Measurements from ENCODE around the gene ARVCF. TPM values are rescaled to one million over a fixed set of nuclear protein-coding genes. Genes with fewer than 3 reads are reported as not detected.

Gene ARVCF
- total RNA-seq, 1 experiment from 2014 or later: 12.0 TPM

DNA sequence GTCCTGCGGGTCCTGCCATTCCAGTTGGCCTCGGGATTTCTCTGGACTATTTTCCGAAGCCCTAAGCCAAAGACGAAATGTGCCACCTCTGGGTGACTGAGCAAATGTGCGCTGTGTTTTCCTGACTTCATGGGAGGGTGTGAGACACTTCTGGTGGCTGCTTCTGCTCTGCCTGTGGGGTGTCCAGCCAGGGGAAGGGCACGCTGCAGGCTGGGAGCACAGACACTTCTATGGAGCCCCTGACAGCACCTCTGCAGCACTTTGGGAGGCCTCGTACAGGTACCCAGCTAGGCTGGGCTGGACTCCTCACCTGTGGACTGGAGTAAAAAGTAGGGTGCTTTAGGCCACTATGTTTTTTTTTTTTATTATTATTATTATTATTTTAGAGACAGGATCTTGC is 22.0 kb upstream of the ARVCF start:
- Mint-ChIP-seq H3K27ac (ENCODE audit: unreplicated experiment) (no peak overlapping the region), H3K9me3 (ENCODE audit: unreplicated experiment) (no peaks in the 10 kb centered on the region), H3K27me3 (ENCODE audit: insufficient read depth, unreplicated experiment) (no peaks in the 10 kb centered on the region), H3K36me3 (ENCODE audit: insufficient read depth, unreplicated experiment) (no peaks in the 10 kb centered on the region), H3K4me3 (ENCODE audit: unreplicated experiment) (no peak overlapping the region), H3K4me1 (ENCODE audit: low read depth, unreplicated experiment) (no peaks in the 10 kb centered on the region)
- no peaks in the 10 kb centered on the region for H3K27me3 ChIP-seq (replicated peaks; ENCODE audit: control insufficient read depth, insufficient read depth, low read length)
- DNase-seq: no peak
- no peaks in the 10 kb centered on the region for H3K36me3 ChIP-seq (ENCODE audit: control insufficient read depth, insufficient read depth, low read length)
- ChIA-PET CTCF (interaction anchor here (1.4 kb wide), 1 partner anchor 45 kb away, joined by 3 read pairs; no protein-coding TSS in a partner anchor), POLR2A (no interaction called here)
- TF ChIP-seq, protein P1, sequence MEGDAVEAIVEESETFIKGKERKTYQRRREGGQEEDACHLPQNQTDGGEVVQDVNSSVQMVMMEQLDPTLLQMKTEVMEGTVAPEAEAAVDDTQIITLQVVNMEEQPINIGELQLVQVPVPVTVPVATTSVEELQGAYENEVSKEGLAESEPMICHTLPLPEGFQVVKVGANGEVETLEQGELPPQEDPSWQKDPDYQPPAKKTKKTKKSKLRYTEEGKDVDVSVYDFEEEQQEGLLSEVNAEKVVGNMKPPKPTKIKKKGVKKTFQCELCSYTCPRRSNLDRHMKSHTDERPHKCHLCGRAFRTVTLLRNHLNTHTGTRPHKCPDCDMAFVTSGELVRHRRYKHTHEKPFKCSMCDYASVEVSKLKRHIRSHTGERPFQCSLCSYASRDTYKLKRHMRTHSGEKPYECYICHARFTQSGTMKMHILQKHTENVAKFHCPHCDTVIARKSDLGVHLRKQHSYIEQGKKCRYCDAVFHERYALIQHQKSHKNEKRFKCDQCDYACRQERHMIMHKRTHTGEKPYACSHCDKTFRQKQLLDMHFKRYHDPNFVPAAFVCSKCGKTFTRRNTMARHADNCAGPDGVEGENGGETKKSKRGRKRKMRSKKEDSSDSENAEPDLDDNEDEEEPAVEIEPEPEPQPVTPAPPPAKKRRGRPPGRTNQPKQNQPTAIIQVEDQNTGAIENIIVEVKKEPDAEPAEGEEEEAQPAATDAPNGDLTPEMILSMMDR (IDR thresholded peaks at IDR 0.05; ENCODE audit: insufficient read depth in 1 of 2, low read depth in 1 of 2, low read length in 1 of 2, severe bottlenecking in 1 of 2, unreplicated experiment in 1 of 2): no peak
- no peaks in the 10 kb centered on the region for H3K4me1 ChIP-seq
- BruUV-seq (replicated peaks): no TSS peak
- H3K4me3 ChIP-seq (ENCODE audit: low read depth, low read length): no peak overlapping the region
- no peaks in the 10 kb centered on the region for H3K9me3 ChIP-seq
- intact Hi-C loops (cut with micrococcal nuclease; ENCODE audit: unreplicated experiment): no loop called here

DNA sequence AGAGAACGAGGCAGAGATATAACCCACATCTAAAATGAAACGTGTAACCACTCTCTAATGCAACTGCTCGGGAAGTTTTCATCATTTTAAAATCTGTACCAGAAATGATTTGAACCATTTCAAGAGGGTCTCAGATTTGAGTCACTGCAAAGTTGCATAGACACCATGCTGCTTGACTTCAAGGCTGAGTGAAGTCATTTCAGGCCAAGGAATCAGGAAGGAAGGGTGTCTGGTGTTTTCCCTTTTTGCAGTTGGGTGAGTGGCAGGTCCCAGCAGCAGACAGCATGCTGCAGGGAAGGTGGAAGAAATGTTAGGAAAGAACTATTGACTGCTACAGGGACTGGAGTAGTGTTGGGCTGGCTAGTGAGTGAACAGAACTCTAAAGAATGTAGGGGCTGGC is 20.8 kb upstream of the ARVCF start:
- Histone ChIP-seq H3K36me3 (ENCODE audit: control insufficient read depth, insufficient read depth, low read length) (no peaks in the 10 kb centered on the region), H3K4me3 (ENCODE audit: low read depth, low read length) (no peak overlapping the region), H3K27me3 (replicated peaks; ENCODE audit: control insufficient read depth, insufficient read depth, low read length) (no peaks in the 10 kb centered on the region), H3K4me1 (no peaks in the 10 kb centered on the region), H3K9me3 (no peaks in the 10 kb centered on the region)
- Mint-ChIP-seq H3K36me3 (ENCODE audit: insufficient read depth, unreplicated experiment) (no peaks in the 10 kb centered on the region), H3K4me3 (ENCODE audit: unreplicated experiment) (no peak overlapping the region), H3K9me3 (ENCODE audit: unreplicated experiment) (no peaks in the 10 kb centered on the region), H3K27me3 (ENCODE audit: insufficient read depth, unreplicated experiment) (no peaks in the 10 kb centered on the region), H3K27ac (ENCODE audit: unreplicated experiment) (no peak overlapping the region), H3K4me1 (ENCODE audit: low read depth, unreplicated experiment) (no peaks in the 10 kb centered on the region)
- CTCF ChIA-PET: interaction anchor here (1.4 kb wide), 1 partner anchor 46 kb away, joined by 3 read pairs; no protein-coding TSS in a partner anchor
- POLR2A ChIA-PET: interaction anchor here (0.7 kb wide), 1 partner anchor 24 kb away, joined by 3 read pairs; no protein-coding TSS in a partner anchor
- no peak for DNase-seq
- TF ChIP-seq, protein P1 (IDR thresholded peaks at IDR 0.05; ENCODE audit: insufficient read depth in 1 of 2, low read depth in 1 of 2, low read length in 1 of 2, severe bottlenecking in 1 of 2, unreplicated experiment in 1 of 2): no peak
- intact Hi-C loops (cut with micrococcal nuclease; ENCODE audit: unreplicated experiment): no loop called here
- no TSS peak for BruUV-seq (replicated peaks)

DNA sequence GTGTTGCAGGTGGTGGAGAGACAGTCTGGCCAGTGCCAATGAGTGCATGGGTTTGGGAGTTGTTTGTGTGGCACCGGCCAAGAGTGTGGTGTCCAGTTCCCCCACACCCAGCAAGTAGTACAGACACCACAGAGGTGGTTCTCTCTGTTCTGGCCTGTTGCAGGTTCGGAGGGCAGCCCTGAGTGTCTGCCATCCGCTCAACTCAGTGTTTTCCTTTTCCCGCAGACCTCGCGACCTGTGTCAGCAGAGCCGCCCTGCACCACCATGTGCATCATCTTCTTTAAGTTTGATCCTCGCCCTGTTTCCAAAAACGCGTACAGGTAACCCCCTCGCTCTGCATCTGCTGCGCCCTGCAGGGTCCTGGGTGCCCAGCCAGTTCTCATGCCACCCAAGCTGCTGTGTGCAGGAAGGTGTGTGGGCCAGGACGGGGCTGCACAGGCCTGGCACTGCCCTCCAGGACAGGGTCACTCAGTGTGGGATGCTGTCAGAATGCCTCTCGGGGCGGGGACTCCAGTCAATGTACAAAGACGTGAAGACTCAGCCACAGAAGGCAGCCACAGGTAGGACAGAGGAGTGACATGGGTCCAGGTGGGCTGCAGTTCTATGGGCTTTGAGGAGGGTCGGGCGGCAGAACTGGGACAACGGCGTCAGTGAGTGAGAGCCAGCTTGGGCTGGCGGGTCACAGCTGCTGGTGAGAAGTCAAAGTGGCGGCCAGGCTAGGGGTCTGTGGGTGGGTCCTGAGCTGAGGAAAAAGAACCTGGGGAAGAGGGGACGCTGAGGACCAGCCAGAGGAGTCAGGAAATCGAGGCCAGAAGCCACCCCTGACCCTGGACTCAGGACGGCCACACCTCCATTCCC is 20.1 kb upstream of the ARVCF start:
- intact Hi-C loops (cut with micrococcal nuclease; ENCODE audit: unreplicated experiment): no loop called here
- Mint-ChIP-seq H3K27me3 (ENCODE audit: insufficient read depth, unreplicated experiment) (no peaks in the 10 kb centered on the region), H3K9me3 (ENCODE audit: unreplicated experiment) (no peaks in the 10 kb centered on the region), H3K4me1 (ENCODE audit: low read depth, unreplicated experiment) (no peaks in the 10 kb centered on the region), H3K36me3 (ENCODE audit: insufficient read depth, unreplicated experiment) (no peaks in the 10 kb centered on the region), H3K27ac (ENCODE audit: unreplicated experiment) (peak overlapping the region; percentile 63), H3K4me3 (ENCODE audit: unreplicated experiment) (no peak overlapping the region)
- no peak for DNase-seq
- Histone ChIP-seq H3K4me3 (ENCODE audit: low read depth, low read length) (no peak overlapping the region), H3K9me3 (no peaks in the 10 kb centered on the region), H3K36me3 (ENCODE audit: control insufficient read depth, insufficient read depth, low read length) (no peaks in the 10 kb centered on the region), H3K4me1 (no peaks in the 10 kb centered on the region), H3K27me3 (replicated peaks; ENCODE audit: control insufficient read depth, insufficient read depth, low read length) (no peaks in the 10 kb centered on the region)
- POLR2A ChIA-PET: interaction anchor here (0.7 kb wide), 1 partner anchor 23 kb away, joined by 3 read pairs; no protein-coding TSS in a partner anchor
- CTCF ChIA-PET: interaction anchor here (0.6 kb wide), 1 partner anchor 66 kb away, joined by 3 read pairs; no protein-coding TSS in a partner anchor
- TF ChIP-seq, protein P1 (IDR thresholded peaks at IDR 0.05; ENCODE audit: insufficient read depth in 1 of 2, low read depth in 1 of 2, low read length in 1 of 2, severe bottlenecking in 1 of 2, unreplicated experiment in 1 of 2): no peak
- no TSS peak for BruUV-seq (replicated peaks)

Data from Caco-2 (cell line).